Coronary artery (tissue), 2 donors: ENCODE data around the gene TMPRSS11E.

ENCODE experiments used
- DNase-seq: peaks from one replicate; pipeline ENCODE4 v3.0.0-alpha.2; 2017; ENCODE audit warnings: low spot score
- H3K27ac ChIP-seq, 2 donors: fragments of 200-600 bp; sonication (generic); one replicate each; pipeline ENCODE4 v1.5.1; 2016 to 2019
- H3K4me3 ChIP-seq: fragments of 200-600 bp; sonication (generic); 2 replicates; pipeline ENCODE4 v1.5.1; 2016; ENCODE audit warnings: mild to moderate bottlenecking, moderate library complexity
- CTCF ChIP-seq: fragments of 200-600 bp; sonication (generic); IDR thresholded peaks from one replicate; pipeline ENCODE4 v1.5.1; 2019; ENCODE audit warnings: antibody characterized with exemption

TMPRSS11E gene

GRCh38 chr4:68462691-68463090, 15.4 kb downstream of the TMPRSS11E start:
- Histone ChIP-seq H3K27ac (no peak overlapping the region), H3K4me3 (no peak overlapping the region)
- no peak for TF ChIP-seq CTCF
- DNase-seq = no peak

- no peak for DNase-seq
- TF ChIP-seq CTCF = no peak
- H3K27ac ChIP-seq = no peak overlapping the region
- H3K4me3 ChIP-seq = no peak overlapping the region
These were observed 16.5 kb downstream of the TMPRSS11E start for GRCh38 chr4:68463796-68464195.

GRCh38 chr4:68465058-68465457, 17.8 kb downstream of the TMPRSS11E start:
- Histone ChIP-seq H3K4me3 (no peak overlapping the region), H3K27ac (no peak overlapping the region)
- DNase-seq = no peak
- no peak for TF ChIP-seq CTCF

- Histone ChIP-seq H3K4me3 (no peak overlapping the region), H3K27ac (no peak overlapping the region)
- no peak for DNase-seq
- TF ChIP-seq CTCF = no peak
These were observed 18.9 kb downstream of the TMPRSS11E start for GRCh38 chr4:68466185-68466584.

- TF ChIP-seq CTCF = no peak
- no peak overlapping the region for H3K27ac ChIP-seq
- DNase-seq = no peak
- no peak overlapping the region for H3K4me3 ChIP-seq
These were observed 19.5 kb downstream of the TMPRSS11E start for GRCh38 chr4:68466751-68467150.

GRCh38 chr4:68469482-68469881, 22.2 kb downstream of the TMPRSS11E start:
- no peak overlapping the region for H3K4me3 ChIP-seq
- H3K27ac ChIP-seq = no peak overlapping the region
- DNase-seq = no peak
- TF ChIP-seq CTCF = no peak

- TF ChIP-seq CTCF = no peak
- Histone ChIP-seq H3K27ac (no peak overlapping the region), H3K4me3 (no peak overlapping the region)
- no peak for DNase-seq
These were observed 28.9 kb downstream of the TMPRSS11E start for GRCh38 chr4:68476191-68476590.
